MM.1S (cell line): ENCODE measurements around the gene PKP4.

Experiments used
- DNase-seq: peaks from one replicate; pipeline ENCODE4 v3.0.0-alpha.2; 2015
- H2AFZ ChIP-seq: fragments of 300-600 bp; sonication (generic); 2 replicates; pipeline ENCODE4 v1.6.0; 2016; ENCODE audit warnings: antibody characterized with exemption, low read length
- H3F3A ChIP-seq: fragments of 300-600 bp; sonication (generic); 2 replicates; pipeline ENCODE4 v1.6.1; 2016; ENCODE audit warnings: mild to moderate bottlenecking, antibody characterized with exemption, low read length, moderate library complexity, mixed read lengths; ENCODE audit not compliant: insufficient read depth
- H3K27ac ChIP-seq: fragments of 300-600 bp; sonication (generic); 2 replicates; pipeline ENCODE4 v1.5.1; 2016; ENCODE audit warnings: mild to moderate bottlenecking, low read length
- H3K27me3 ChIP-seq: fragments of 300-600 bp; sonication (generic); replicated peaks from 2 replicates; pipeline ENCODE4 v1.6.0; 2016; ENCODE audit warnings: low read length; ENCODE audit not compliant: insufficient read depth
- H3K36me3 ChIP-seq: fragments of 300-600 bp; sonication (generic); replicated peaks from 2 replicates; pipeline ENCODE4 v1.6.1; 2016; ENCODE audit warnings: mild to moderate bottlenecking, low read length, mixed read lengths; ENCODE audit not compliant: insufficient read depth
- H3K4me1 ChIP-seq: fragments of 300-600 bp; sonication (generic); 2 replicates; pipeline ENCODE4 v1.6.1; 2016; ENCODE audit warnings: low read length, mixed read lengths
- H3K4me2 ChIP-seq: fragments of 300-600 bp; sonication (generic); 2 replicates; pipeline ENCODE4 v1.6.0; 2016; ENCODE audit warnings: low read depth, low read length
- H3K4me3 ChIP-seq: fragments of 300-600 bp; sonication (generic); 2 replicates; pipeline ENCODE4 v1.5.1; 2016; ENCODE audit warnings: low read length, mixed read lengths
- H3K79me2 ChIP-seq: fragments of 300-600 bp; sonication (generic); 2 replicates; pipeline ENCODE4 v1.6.1; 2016; ENCODE audit warnings: mixed run types, low read length, mixed read lengths
- H3K9ac ChIP-seq: fragments of 300-600 bp; sonication (generic); 2 replicates; pipeline ENCODE4 v1.6.1; 2016; ENCODE audit warnings: low read length, mixed read lengths
- H3K9me2 ChIP-seq: fragments of 300-600 bp; sonication (generic); replicated peaks from 2 replicates; pipeline ENCODE4 v1.6.1; 2016; ENCODE audit warnings: mild to moderate bottlenecking, low read length, mixed read lengths; ENCODE audit not compliant: insufficient read depth
- H3K9me3 ChIP-seq: fragments of 300-600 bp; sonication (generic); replicated peaks from 2 replicates; pipeline ENCODE4 v1.6.1; 2016; ENCODE audit warnings: mild to moderate bottlenecking, low read length, mixed read lengths; ENCODE audit not compliant: insufficient read depth
- H4K20me1 ChIP-seq: fragments of 300-600 bp; sonication (generic); 2 replicates; pipeline ENCODE4 v1.6.1; 2016; ENCODE audit warnings: mild to moderate bottlenecking, low read length, moderate library complexity, mixed read lengths; ENCODE audit not compliant: insufficient read depth
- CTCF ChIP-seq: fragments of 300-600 bp; sonication (generic); IDR thresholded peaks from 2 replicates; pipeline ENCODE4 v1.5.1; 2016; ENCODE audit warnings: antibody characterized with exemption, low read length, mixed read lengths
- EZH2 ChIP-seq: fragments of 300-600 bp; sonication (generic); optimal IDR thresholded peaks from 2 replicates; pipeline ENCODE3; 2017; ENCODE audit warnings: low read depth, mild to moderate bottlenecking, antibody characterized with exemption, low read length, mixed read lengths
- EZH2phosphoT487 ChIP-seq: fragments of 300-600 bp; sonication (generic); IDR thresholded peaks from 2 replicates; pipeline ENCODE4 v1.6.1; 2018; ENCODE audit warnings: antibody characterized with exemption, low read length

The PKP4 gene

GRCh38 chr2:158502974-158503373, 46.2 kb downstream of the PKP4 start:
- Histone ChIP-seq H3K4me1 (no peaks in the 10 kb centered on the region), H3K9ac (no peak overlapping the region), H3F3A (no peaks in the 10 kb centered on the region), H3K79me2 (peaks cover 42% of the 10 kb centered on the region), H4K20me1 (no peaks in the 10 kb centered on the region), H3K4me3 (no peak overlapping the region), H3K27me3 (no peaks in the 10 kb centered on the region), H3K27ac (no peak overlapping the region), H3K9me3 (no peaks in the 10 kb centered on the region), H3K4me2 (no peak overlapping the region), H3K9me2 (no peaks in the 10 kb centered on the region), H3K36me3 (no peaks in the 10 kb centered on the region), H2AFZ (no peak overlapping the region)
- no peak for TF ChIP-seq EZH2phosphoT487
- no peak for TF ChIP-seq EZH2
- no peak for TF ChIP-seq CTCF
- DNase-seq = no peak

- Histone ChIP-seq H3K9ac (no peak overlapping the region), H3K79me2 (peaks cover 45% of the 10 kb centered on the region), H3K4me1 (no peaks in the 10 kb centered on the region), H3K9me2 (no peaks in the 10 kb centered on the region), H3K4me2 (no peak overlapping the region), H3F3A (no peaks in the 10 kb centered on the region), H2AFZ (no peak overlapping the region), H3K4me3 (no peak overlapping the region), H3K27me3 (no peaks in the 10 kb centered on the region), H3K36me3 (no peaks in the 10 kb centered on the region), H3K9me3 (no peaks in the 10 kb centered on the region), H4K20me1 (no peaks in the 10 kb centered on the region), H3K27ac (no peak overlapping the region)
- TF ChIP-seq EZH2phosphoT487 = no peak
- no peak for TF ChIP-seq EZH2
- no peak for TF ChIP-seq CTCF
- no peak for DNase-seq
Measured at GRCh38 chr2:158504088-158504487, 47.3 kb downstream of the PKP4 start.

GRCh38 chr2:158505448-158505934, 48.7 kb downstream of the PKP4 start:
- Histone ChIP-seq H3K4me2 (no peak overlapping the region), H3F3A (no peaks in the 10 kb centered on the region), H4K20me1 (no peaks in the 10 kb centered on the region), H3K4me1 (no peaks in the 10 kb centered on the region), H3K9me3 (no peaks in the 10 kb centered on the region), H3K4me3 (no peak overlapping the region), H3K9me2 (no peaks in the 10 kb centered on the region), H3K27me3 (no peaks in the 10 kb centered on the region), H3K79me2 (peaks cover 53% of the 10 kb centered on the region), H3K27ac (no peak overlapping the region), H3K9ac (no peak overlapping the region), H2AFZ (no peak overlapping the region), H3K36me3 (no peaks in the 10 kb centered on the region)
- TF ChIP-seq EZH2phosphoT487 (no peak), CTCF (no peak), EZH2 (no peak)
- no peak for DNase-seq
